ENCODE measurements around the gene TBC1D9.

The TBC1D9 gene

DNA sequence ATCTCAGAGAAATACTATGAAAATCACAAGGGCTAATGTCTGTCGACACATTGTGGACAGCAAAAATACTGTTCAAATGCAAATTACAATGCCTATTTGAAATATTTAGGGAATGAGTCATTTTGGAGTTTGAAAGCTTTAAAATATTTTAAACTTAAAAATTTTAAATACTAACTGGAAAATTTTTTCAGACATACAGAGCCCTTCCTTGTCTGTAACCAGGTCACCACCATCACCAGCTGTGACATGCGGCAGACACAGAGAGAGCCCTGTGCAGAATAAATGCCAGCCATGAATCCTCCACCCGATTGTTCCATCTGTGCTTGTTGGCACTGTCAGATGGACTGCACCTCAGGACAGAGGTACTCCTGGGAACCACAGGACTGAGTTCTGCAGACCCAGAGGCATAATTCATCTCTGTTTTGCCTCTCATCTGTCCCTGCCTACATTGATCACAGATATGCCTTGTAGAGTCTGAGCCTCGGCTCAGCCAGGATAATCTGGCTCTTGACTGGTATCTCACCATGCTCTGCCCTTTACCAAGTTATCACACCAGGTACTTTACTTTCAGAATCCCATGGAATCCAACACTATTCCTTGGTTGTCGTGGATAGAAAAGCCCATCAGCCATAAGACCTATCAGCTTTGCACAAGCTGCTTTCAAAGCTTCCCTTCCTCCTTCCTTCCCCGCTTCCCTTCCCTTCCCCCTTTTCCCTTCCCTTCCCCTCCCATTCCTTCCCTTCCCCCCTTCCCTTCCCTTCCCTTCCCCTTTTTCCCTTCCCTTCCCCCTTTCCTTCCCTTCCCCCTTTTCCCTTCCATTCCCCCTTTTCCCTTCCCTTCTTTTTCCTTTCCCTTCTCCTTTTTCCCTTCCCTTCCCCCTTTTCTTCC, 67.2 kb downstream of the TBC1D9 start:
- DNase-seq = no peak

DNA sequence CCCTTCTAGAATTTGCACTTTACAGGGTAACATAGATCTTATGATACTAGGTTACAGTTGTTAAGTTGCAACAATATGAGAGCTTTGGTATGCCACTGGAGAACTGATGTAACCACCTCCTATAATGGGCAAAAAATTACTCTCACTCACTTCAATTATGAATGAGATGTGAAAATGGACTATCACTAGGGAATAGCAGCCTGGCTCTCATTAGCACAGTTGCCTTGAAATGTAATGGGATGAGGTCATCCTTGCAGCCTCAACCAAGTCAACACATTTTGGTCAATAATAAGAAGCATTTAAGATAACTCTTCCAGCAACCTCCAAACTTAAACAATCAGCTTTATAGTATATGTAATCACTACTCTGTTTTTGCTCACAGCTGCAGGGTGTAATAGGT, 69.4 kb downstream of the TBC1D9 start:
- no peak for DNase-seq

DNA sequence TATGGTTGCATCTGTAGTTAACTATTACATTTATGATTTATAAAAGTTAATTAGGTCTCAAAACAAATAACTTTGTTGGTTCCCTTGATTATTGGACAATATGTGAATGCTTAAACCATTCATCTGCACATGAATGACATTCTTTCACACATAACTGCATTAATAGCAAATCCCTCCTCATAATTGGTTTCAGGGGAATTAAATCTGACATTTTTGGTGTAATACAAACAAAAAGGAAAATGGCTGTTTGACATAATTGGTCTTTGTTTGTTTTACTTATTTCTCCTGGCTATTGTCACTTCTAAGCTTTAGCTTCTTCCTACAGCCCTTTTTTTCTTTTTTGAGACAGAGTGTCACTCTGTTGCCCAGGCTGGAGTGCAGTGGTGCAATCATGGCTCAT, 71.9 kb downstream of the TBC1D9 start:
- no peak for DNase-seq

DNA sequence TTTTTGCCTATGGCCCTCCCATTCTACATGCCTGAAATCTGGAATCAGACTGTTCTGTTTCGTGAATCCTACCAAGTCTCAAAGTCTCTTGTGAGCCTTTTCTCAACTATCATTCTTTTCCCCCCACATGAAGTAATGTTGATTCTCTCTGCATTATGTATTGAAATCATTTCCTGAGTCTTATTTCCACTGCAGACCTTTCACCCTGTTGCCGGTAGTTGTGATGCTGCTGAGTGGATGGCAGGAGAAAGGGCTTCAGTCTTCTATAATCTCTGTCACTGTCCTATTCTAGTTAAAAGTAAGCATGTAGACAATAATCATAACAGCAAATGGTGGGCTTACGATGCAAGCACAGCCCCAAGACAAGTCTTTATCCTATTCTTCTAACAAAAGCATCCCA, 75.0 kb downstream of the TBC1D9 start:
- no peak for DNase-seq

DNA sequence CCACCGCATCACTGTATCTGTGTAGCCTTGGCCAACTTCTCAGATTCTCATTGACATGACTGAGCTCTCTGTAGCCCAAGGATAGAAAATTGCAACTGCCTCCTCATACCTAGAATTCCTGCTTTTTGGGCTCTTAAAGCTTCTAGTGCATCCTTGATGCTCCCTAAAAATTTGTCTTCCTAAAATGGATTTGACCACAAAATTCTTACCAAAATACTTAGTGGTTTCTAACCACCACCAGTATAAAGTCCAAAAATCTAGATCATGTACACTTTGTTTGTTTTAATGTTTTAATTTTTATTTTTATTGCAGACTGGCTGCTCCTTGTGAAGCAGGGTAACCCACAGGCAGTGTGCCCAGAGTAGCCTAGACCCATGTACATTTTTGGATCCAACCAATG, 75.5 kb downstream of the TBC1D9 start:
- DNase-seq = no peak

DNA sequence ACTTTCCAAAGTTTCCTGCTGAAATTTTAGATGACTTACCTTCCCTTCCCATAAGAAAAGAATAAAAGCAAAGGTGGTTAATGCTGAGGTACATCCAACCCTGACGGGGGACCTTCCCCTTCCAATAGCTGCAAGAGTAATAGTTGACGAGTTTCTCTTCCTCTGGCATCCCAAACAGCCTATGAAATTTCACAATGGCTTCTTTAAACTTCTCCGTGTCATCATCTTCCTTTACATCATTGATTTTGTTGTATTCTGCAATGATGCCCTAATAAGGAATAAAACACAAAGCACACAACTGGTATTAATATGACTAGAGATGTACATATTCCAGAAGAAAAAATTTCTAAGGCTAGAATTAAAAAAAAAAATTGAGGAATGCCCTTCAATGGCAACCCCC, 76.6 kb downstream of the TBC1D9 start:
- no peak for DNase-seq

DNA sequence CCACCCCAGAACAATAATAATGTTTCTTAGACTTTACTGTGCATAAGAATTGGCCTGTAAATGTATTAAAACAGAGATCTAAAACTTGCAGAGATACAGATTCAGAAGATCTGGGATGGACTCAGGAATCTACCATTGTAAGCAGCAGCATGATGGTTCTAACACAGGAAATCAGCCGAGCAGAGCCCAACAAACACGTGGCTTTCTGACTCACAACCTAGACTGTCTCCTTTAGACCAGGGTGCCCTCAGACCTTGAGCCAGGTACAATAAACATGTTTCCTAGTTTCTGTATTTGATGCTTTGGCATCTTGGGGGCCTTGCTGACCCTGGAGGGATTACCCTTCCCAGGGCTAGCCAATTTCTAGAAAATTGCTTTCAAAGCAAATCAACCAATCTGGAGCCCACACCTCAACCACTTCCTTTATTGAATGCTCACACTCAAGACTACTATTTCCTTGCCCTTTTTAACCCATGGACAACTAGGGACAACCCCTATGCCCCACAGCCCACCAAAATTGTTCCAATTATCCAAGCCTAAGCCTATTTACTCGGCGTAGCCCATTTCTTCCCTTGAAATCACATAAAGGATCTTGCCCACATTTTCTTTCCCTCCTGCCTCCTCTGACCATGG, 80.5 kb downstream of the TBC1D9 start:
- DNase-seq = no peak

DNA sequence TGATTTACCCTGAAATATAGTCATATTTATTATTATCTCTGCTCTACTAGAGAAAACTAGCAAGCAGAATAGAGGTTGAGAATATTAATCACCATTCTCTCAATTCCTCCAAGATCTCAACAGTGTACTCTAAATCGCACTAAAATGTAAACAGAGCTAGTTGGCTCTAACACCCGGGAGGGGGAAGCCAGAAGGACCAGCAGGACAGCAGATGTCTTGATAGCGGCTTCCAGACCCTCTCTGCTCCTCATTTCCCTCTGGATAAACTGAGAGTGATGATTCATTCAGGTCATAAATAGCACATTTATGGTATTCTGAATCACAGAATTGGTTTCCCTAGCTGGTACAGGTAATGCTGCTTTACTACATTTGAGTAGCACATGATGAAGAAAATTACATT, 82.5 kb downstream of the TBC1D9 start:
- DNase-seq = peak; percentile 16

DNA sequence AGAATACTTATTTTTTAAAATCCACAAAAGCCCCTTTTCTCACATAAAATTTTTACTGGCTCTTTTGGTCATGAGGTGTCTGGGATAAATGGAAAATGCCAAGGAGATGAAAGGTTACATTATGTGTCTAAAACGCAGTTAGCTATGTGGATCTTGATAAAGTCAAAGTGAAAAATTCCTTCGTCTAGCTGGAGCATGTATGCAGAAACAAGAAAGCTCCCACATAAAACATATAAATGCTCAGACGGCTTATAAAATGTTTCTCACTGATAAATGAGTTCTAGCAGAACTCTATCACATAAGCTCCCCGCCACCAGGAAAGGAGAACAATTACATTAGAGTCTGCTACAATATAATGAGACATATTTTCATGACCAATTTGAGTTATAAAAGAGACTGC, 83.8 kb downstream of the TBC1D9 start:
- DNase-seq = no peak

DNA sequence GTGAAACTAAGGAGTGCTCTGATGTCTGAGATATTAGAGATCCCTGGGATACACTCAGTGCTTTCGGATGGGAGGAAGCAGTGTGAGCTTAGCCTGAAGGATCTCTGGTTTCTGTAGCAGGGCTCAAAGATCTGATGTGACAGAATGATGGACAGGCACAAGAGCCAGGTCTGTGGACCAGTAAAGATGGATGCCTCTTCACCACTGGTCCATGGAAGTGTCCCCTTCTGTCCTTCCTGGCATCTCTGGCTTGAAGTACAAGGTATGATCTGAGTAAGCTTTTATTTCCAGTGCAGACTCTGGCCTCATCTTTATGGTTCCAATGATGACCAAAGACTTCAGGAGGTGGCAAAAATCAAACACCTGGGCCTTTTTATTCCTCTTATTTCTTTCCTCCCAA, 88.1 kb downstream of the TBC1D9 start:
- no peak for DNase-seq

DNA sequence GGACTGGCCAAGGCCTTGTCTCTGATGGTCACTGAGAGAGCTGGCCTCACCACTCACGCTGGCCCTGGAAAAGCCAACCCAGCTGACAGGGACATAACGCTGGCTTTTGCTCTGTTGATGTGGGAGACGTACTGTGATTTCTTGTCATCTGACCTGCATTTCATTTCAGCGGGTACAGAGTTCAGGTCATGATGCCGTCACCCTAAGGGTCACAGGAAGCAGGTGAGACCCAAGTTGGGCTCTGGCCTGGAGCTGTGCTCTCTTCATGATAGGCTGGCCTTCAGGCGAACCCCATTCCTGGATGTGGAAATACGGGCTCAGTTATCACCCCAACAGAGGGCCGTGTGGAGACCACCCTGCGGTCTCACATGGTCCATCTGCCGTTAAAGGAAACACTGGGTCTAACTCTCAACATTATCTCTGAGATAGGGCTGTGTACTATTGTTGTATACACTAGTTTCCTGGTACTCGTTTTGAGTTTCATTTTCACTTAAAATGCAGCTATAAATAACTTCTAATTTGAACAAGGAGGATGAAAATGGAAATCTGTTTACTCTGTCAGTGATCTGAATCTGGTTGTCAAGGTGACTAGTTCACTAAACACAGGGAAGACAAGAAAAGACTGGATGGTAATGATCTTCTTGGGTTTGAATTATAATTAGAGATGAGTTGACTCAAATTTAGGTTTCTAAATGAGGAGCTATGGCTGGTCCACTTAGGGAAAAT, 89.1 kb downstream of the TBC1D9 start:
- no peak for DNase-seq

DNA sequence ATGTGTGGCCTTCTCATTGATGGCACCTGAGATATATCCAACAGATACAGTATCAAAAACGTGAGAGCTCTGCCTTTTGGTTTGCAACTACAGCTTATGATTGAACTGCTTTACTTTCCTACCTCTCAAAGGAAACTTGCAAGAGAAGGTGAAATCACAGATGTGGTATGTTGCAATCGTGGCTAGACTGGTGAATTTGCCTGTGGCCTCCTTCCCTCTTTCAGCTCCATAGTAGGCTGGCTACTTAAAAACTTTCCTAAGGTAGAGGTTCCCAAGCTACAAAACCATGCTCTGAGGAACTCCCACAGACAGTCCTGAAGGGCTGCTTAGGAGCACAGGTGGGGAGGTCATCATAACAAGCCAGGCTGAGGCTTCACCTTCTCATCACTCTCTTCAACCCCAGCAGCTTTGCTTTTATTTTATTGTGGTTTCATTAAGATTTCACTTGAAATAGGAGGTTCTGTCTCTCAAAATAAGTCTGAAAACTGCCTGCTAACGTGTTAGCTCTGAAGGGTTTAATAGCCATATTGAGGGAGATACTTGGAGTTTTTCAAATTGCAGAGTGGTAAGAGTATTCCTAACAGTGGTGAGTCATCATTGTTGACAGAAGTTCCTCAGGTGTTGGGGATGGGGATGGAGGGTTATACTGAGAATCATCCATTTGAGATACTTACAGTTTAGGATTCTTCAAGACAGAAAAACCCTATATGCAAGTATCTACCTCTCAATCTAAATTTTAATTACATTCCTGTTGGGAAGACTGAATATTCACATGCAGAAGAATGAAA, 93.9 kb downstream of the TBC1D9 start:
- DNase-seq = no peak

DNA sequence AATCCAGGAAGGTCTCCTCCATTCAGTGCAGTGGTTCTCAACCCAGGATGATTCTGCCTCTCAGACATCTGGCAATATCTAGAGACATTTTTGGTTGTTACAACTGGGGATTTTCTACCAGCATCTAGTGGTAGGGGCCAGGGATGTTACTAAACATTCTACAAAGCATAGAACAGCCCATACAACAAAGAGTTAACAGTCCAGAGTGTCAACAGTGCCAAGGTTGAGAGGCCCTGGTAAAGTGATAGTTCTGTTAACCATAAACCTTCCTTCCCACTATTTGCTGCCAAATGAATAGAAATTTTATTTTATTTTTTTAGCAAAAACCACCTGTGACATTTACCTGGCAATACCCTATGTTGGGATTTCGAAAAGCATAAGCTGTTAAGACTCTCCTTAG, 94.6 kb downstream of the TBC1D9 start:
- no peak for DNase-seq

DNA sequence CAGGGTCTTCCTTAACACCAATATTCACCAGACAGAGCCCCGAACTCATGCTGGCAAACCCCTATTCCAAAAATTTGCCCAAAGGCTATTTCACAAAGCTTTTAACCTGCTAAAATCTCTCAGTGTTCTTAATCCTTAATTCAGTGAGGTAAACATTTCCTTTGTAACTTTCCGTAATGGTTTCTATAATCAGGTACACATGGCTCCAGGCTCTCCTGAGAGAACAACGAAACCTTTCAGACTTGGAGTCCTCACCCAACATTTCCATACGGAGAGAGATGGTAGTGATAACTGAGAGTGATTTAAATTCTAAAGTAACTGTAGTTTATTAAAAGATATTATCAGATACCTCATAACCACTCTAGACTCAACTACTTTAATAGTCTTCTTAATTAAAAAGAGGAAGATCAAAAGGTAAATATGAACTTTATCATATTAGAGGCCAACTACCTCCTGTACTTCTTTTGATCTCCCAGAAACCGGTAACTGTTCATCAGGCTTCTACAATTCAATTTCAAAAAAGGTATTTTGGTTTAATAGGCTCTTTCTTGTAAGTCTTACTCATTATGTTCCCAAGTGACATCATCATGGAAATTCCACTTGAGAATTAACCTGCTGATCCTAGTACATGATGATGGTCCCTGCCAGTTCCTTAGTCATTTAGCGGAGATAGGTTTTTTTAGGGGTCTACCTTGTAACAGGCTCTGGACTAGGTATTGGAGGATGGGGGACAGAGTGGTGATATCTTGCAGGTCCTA, 96.1 kb downstream of the TBC1D9 start:
- no peak for DNase-seq

DNA sequence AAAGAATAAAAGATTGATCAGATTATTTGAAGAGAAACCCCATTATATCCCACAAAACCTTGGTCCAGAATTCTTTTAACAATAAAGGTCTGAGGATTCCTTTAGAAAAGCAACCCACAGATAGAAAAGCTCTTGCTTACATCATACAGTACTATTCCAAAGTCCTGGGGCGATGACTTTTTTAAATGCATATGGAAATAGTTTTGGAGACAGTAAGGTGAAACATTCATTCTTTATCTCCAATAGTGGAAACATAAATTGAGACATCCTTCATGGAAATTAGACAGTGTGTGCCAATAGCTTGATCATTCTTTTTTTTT, 101.7 kb downstream of the TBC1D9 start:
- no peak for DNase-seq

DNA sequence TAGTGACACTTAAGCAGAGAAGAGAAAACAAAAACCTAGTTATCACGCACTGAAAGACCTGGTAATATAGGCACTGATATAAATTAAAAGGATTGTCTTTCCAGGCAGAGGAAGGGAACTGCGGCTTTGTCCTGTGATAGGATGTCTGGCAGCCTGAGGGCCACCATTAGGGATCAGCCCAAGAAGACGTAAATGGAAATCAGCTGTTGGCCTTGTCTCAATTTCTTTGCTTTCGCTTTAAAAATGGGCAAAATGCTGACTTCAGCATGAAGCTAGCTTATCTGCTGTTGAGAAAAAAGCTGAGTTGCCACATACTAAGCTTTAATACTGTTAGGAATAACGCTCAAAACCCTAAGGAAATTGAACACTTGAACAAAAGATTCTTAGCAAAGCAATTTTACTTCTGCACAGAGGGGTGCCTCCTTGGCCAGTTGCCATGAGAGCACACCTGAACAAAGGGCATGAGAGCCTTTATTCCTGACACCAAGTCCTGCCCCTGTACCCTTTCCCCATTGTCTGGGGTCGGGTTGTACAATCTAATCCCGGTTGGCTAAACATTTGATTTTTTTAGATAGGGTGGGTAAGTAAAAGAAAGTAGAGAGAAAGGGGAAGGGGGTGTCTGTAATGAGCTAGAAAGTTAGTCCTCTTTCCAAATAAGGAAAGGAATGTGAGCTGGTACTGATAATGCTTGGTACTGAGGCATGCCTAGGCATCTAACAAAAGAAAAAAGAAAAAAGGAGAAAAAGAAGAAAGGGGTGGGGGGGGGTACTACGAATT, 102.3 kb downstream of the TBC1D9 start:
- DNase-seq = no peak

DNA sequence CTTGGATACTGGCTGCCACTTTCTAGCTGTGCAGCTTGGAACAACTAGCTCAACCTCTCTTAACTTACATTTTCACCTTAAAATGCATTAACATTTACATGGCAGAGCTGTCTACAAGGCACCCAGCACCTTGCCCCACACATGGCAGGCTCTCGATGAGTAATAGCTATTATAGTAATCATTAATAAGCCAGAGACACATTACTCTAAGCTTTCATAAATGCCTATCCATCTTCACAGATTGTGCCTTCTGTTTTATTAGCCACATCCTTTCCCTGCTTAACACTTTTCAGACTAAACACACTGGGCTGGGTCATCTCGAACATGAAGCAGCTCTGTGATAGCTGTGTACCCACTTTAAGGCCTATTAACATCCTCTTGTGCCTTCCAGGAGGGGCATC, 103.6 kb downstream of the TBC1D9 start:
- no peak for DNase-seq

DNA sequence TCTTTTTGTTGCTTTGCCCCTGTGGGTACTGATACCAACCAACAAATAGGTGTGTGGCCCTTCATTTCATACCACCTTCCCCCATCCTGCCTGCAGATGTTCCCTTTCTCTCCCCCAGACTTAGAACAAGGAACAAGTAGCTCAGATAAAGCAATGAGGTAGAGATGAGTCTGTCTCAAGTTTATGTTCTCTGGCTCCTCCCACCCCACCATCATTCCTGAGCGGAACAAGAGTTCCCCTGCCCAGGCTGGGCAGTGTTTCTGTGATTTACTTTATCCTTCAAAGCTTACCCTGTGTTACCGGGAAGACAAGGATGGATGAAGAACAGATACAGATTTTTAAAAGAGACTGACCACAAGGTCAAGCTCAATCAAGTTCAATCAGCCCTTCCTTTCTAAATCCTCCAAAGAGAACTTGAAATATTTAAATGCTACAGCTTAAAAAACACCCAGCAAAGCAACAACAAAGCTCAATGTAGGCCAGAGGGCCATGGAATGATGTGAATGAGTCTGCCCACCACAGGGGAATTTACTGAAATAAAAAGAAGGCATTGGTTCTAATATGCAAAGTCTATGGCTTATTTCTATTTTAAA, 107.4 kb downstream of the TBC1D9 start:
- DNase-seq = no peak

DNA sequence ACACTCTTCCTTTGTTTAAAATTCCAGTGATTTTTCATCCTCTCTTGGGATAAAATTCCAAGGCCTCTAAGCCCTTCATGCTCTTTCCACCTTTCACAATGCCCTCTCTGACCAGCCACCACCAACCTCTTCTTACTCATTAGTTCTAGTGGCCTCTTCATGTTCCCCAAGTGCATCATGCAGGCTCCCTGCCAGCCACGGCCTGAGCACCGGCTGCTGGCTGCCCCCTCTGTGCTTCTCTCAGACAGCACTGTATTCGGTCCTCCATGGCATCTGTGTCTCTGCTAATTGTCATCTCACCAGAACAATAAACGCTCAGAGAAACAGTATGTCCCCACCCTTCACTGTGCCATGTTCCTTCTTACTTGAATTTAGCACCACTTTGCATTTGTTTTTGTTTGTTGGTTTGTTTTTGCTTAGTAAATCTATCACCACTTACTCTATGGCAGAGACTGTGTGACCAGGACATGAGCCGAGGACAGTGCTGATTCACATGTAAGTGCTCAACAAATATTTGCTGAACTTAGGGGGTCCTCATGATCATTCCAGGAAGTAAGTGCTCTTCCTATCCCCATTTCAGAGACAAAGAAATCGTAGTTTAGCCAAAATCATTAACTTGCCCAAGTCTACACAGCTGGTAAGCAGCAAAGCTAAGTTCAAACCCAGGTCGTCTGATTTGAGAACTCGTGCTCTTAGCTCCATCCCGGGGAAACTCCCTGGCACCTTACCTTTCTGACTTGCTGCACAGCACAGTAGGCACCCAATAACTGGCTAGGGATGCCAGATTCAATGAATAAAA, 110.4 kb downstream of the TBC1D9 start:
- DNase-seq = no peak

DNA sequence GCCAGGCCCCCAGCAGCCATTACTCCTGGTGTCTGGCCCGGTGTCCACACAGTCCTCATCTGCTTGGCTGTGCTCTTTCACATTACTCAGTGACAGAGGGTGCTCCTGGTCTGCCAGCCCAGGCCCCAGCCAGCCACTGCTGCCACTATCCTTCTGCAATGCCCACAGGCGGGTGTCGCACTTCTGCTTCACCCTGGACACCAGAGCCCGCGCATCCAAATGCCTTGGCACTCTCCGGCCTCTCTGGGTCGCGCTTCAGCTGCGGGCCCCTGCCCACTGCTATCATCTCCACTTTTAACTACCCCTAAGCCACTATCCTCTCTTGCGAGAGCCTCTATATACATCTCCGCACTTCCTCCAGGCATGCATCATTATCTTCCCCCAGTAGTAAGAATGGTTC, 111.0 kb downstream of the TBC1D9 start:
- no peak for DNase-seq
